GM19467 (cell line): ENCODE results near the gene NCL.

Source experiments
- ATAC-seq: cut with Tn5 transposase; IDR thresholded peaks from one replicate; pipeline ENCODE4 v1.9.1; 2021; ENCODE audit warnings: mild to moderate bottlenecking, moderate library complexity; ENCODE audit not compliant: unreplicated experiment

The NCL gene, protein sequence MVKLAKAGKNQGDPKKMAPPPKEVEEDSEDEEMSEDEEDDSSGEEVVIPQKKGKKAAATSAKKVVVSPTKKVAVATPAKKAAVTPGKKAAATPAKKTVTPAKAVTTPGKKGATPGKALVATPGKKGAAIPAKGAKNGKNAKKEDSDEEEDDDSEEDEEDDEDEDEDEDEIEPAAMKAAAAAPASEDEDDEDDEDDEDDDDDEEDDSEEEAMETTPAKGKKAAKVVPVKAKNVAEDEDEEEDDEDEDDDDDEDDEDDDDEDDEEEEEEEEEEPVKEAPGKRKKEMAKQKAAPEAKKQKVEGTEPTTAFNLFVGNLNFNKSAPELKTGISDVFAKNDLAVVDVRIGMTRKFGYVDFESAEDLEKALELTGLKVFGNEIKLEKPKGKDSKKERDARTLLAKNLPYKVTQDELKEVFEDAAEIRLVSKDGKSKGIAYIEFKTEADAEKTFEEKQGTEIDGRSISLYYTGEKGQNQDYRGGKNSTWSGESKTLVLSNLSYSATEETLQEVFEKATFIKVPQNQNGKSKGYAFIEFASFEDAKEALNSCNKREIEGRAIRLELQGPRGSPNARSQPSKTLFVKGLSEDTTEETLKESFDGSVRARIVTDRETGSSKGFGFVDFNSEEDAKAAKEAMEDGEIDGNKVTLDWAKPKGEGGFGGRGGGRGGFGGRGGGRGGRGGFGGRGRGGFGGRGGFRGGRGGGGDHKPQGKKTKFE

GRCh38 chr2:231463698-231464575 lies at the start of gene NCL:
TSS of gene NCL (minus strand) at chr2:231464484. CDS start at chr2:231464353, 131 bp downstream.
- peak; percentile 87 for ATAC-seq

DNA sequence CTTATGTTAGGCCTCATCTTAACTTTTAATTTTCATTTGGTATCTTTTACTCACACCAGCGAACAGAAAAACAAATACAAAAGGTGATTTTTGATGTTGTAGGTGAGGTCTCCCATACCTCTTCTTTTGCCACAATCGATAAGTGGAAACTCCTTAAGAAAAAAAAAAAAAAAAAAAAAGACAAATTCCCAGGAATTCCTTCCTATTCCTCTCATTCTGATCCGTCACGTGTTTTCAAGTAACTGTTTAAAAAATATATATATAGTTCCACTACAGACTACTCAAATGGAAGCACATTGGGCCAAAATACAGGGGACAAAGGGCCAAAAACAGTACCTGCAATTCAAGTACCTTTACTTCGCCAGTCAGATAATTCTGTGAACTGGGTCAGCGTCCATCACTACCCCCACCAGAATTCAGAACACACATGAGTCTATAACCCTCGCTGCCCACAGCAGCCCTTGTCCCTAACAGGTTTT lies 49.5 kb upstream of the NCL start:
- no peak for ATAC-seq

DNA sequence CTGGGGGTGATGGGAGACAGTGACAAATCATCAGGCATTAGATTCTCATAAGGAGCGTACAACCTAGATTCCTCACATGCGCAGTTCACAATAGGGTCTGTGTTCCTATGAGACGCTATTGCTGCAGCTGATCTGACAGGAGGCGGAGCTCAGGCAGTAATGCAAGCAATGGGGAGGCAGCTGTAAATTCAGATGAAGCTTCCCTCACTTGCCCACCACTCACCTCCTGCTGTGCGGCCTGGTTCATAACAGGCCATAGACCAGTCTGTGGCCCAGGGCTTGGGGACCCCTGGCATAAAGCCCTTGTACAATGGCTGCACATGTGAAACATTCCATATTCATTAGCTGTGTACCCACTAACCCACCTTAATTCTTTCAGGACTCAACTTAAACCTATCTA lies 47.9 kb upstream of the NCL start:
- no peak for ATAC-seq

- ATAC-seq = no peak
Measured at GRCh38 chr2:231503766-231504165, 39.5 kb upstream of the NCL start.

DNA sequence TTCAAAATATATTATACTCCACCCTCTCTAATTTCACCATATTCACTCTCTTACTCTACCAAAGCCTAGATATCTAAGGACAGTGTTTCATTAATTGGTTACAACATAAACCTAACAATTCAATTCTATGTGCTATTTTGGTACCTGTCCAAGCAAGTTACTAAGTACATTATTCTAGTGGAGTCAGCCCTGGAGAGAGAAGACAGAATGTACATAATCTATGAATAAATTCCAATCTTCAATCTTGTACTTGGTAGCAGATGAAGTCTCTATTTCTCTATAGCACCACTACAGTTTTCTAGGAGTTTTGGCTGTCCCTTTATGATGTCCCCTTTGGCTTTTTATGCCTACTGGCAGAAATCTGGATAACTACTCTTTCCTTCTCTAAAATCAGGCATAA lies 38.3 kb upstream of the NCL start:
- ATAC-seq = no peak

DNA sequence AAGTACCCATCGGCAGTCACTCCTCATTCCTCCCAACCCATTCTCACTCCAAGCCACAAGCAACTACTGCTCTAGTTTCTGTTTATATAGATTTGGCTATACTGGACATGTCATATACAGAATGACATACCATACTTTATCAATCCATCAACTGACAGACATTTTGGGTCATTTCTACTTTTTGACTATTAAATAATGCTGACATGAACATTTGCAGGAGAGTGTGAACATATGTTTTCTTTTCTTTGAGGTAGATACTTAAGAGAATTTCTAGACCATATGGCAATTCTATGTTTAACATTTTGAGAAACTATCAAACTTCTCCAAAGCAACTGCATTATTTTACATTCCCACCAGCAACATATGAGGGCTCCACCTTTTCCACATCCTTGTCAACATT lies 33.4 kb upstream of the NCL start:
- no peak for ATAC-seq

DNA sequence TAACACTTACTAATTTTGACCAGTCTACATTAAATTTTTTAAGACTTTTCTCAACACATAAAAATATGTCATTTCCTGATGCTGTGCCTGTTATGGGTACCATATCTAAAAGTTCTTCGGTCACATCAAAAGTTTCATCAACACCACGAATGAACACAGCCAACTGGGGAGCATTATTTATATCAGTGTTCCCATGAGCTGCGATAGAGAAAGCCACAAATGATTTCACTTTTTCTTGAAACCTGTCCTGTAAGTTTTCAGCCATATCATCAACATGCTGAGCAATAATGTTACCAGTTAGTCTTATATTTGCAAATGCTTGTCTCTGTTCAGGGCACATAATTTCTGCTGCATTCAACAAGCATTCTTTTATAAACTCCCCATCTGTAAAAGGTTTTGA lies 30.4 kb upstream of the NCL start:
- no peak for ATAC-seq

- ATAC-seq = no peak
Measured at GRCh38 chr2:231490801-231491200, 26.5 kb upstream of the NCL start.

- no peak for ATAC-seq
Measured at GRCh38 chr2:231489990-231490389, 25.7 kb upstream of the NCL start.

DNA sequence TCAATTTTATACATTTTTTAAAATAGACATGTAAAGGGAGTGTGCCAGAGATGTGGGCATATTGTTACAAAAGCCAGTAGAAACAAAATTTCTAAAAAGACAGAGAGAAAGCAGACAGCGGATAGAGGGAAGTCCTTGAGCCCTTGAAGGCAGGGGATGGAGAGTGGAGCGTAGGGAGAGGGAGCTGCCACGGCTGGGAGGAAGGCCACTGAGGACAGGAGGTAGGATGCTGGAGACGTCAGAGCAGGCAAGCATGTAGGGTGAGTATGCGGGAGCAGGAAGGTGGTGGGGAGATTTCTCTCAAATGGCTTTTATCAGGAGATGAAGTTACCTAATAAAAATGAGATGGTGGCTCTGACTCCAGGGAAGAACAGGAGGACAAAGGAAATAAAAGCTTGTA lies 24.0 kb upstream of the NCL start:
- ATAC-seq = no peak

DNA sequence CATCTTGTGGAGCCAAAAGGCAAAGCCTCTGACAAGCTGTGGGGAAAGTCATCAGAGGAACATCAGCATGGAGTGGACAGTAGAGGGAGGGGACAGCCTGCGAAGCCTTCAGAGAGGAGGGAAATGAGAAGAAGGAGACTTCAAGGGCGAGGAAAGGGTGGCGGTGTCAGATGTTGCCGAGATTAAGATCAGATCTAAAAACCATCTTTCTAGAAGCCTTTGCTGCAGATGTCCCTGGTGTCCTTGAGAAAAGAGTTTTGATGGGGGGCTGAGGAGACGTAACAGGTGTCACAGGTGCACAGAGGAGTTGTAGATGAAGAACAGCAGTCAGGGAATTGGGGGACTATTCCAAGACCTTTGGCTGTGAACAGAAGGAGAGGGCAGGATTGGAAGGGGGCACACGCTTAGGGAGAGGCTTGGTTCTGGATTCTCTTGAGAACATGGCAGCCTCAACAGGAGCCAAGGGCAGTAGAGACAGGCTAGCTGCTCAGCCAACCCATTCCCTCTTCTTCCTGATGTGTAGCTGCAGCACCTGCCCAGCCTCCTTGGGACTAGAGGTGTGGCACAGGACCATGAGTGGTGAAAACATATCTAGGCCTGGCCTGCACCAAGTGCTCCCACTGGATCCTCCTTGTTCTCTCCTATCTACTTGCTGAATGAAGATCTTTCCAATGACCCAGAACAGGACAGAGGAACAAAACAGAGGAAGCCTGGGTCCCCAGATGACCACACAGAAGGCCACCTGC lies 22.7 kb upstream of the NCL start:
- no peak for ATAC-seq

DNA sequence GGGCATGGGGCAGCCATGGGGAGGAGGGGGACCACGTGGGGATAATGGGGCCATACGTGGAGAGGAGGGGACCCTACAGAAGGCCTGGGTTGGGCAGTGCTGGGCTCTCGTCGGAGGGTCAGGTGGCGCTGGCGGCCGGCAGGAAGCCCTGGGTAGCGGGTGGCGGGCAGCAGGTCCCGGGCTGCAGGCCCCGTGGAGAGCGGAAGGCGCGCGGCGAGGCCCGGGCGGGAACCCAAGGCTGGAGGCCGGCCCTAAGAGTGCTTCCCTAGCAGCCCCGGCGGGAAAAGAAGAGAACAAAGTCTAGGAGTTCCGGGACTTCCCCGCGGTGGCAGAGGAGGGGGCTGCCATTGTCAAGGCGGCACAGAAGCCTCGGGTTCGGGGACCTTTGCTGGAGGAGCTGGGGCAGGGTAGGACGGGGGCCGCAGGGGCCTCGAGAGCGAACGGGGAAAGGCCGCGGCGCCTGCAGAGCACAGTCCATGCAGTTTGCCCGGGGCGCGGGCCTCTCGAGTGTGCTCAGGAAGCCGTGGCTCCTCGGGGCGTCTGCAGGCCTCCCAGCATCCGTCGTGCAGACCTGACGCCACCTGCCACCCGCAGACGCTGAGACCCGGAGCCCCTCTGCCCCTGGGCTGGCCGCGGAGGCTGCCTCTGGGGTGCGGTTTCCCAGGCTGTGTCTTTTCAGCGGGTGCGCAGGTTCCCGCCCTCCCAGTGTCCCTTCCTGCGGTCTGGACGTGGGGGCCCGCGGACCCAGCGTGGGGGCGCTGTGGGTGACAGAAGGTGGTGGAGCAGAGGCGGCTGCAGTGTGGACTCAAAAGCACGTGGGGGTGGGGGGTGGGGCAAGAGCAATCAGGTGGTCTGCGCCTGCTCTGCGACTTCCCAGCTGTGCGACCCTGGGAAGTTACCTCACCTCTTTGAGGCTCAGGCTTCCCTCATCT lies 19.4 kb upstream of the NCL start:
- peak; percentile 26 for ATAC-seq

DNA sequence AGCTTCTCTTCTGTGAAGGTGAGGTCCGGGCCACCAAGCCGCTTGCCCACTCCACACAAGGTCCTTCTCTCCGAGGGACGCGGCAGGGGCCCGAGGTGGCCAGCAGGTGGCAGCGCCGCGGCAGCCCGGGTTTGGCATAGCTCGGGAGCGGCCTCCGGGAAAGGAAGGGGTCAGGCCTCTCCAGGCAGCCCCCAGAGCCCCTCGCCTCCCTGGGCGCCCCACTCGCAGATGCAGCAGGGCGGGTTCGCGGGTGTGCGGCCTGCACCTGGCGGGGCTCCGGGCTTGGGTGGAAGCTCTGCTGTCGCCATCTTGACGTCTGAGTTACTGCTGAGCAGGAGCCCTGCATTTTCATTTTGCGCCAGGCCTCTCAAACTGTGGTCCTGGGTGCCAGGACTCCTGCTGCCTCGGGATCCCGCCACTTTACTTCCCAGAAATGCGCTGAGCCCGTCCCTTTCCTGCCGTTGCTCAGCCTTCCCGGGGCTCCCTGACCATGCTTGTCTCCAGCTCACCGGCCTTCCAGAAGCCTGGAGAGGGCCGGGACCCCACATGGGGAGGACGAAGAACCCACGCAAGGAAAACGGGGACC lies 18.6 kb upstream of the NCL start:
- peak; percentile 58 for ATAC-seq

- no peak for ATAC-seq
Measured at GRCh38 chr2:231480781-231481180, 16.5 kb upstream of the NCL start.

DNA sequence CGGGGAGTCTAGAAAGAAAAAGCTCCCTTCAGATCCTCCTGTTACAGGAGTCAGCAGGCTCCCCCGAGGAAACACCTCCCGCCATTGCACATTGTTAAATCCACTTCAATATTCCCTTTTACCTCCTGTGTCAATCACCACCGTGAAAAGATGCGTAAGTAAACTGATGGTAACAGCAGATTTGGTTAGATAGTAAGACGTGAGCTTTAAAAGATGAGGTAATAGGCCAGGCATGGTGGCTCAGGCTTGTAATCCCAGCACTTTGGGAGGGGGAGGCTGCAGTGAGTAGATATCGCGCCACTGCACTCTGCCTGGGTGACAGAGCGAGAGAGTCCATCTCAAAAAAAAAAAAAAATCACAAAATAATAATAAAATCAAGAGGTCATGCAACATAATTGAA lies 15.2 kb upstream of the NCL start:
- no peak for ATAC-seq

DNA sequence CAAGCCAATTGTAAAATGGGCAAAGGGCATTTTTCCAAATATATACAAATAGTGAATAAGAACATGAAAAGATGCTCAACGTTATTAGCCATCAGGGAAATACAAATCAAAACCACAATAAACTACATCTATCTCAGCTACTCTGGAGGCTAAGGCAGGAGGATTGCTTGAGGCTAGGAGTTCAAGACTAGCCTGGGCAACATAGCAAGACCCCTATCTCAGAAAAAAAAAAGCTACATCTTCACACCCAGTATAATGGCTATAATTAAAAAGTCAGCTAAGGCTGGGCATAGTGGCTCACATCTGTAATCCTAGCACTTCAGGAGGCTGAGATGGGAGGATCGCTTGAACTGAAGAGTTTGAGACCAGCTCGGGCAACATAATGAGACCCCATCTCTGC lies 12.6 kb upstream of the NCL start:
- no peak for ATAC-seq

DNA sequence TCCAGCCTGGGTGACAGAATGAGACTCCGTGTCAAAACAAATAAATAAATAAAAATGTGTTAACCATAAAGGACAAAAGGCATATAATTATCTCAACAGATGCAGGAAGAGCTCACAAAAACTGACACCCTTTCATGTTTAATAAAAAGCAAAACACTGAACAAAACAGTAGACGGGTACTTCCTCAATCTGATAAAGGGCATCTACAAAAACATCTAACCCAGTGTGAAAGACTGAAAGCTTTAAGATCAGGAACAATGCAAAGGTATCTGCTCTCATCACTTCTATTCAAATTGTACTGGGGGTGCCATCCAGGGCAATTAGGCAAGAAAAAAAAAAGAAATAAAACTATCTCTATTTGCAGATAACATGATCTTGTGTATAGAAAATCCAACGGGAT lies 11.7 kb upstream of the NCL start:
- no peak for ATAC-seq

- no peak for ATAC-seq
Measured at GRCh38 chr2:231472816-231473215, 8.5 kb upstream of the NCL start.

DNA sequence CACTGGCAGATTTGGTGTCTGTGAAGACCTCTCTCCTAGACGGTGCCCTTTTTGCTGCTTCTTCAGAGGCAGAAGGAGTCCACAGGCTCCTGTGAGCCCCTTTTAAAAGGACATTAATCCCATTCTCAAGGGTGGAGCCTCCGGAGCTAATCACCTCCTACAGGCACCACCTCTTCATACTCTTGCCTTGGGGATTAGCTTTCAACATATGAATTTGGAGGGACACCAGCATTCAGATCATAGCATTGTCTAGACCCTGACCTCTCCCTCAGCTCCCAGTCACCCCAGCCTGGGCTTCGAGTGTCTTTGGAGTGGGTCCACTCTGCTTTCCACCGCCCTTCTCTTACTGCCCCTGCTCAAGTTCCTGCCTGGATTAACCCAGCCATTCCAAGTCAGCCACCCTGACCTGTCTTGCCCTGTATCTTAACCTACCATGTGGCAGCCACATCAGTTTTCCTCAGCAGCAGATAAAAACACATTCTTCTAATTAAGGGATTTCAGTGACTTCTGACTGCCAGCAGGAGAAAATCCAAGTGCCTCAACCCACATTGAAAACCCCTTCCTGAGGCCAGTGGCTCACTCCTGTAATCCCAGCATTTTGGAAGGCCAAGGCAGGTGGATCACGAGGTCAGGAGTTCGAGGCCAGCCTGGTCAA lies 6.1 kb upstream of the NCL start:
- ATAC-seq = no peak
